NCI-H187 (cell line): ENCODE measurements around the gene CARMIL1.
"Not testable (repeated sequence)": the region's sequence is repeated elsewhere in the genome, so short reads cannot be mapped to it uniquely, and the experiment has no call there.

ENCODE experiments used
- DNase-seq, 2 experiments: peaks; one replicate each; lab custom pipeline; 2025; lab: John Stamatoyannopoulos, UW

CARMIL1 gene

GRCh38 chr6:25370178-25371036 is 91.2 kb downstream of the CARMIL1 start:
- DNase-seq, result no peak

- no peak for DNase-seq
Measured at GRCh38 chr6:25371037-25371347, 91.8 kb downstream of the CARMIL1 start.

GRCh38 chr6:25375125-25375524 is 96.0 kb downstream of the CARMIL1 start:
- DNase-seq, result no peak

- DNase-seq, result no peak
Measured at GRCh38 chr6:25377664-25378063, 98.5 kb downstream of the CARMIL1 start.

- DNase-seq, result no peak
Measured at GRCh38 chr6:25381077-25381476, 101.9 kb downstream of the CARMIL1 start.

GRCh38 chr6:25382476-25382875 is 103.3 kb downstream of the CARMIL1 start:
- DNase-seq, result not testable (repeated sequence)

GRCh38 chr6:25384234-25384633 is 105.1 kb downstream of the CARMIL1 start:
- DNase-seq, result no peak

- no peak for DNase-seq
Measured at GRCh38 chr6:25384967-25385366, 105.8 kb downstream of the CARMIL1 start.

GRCh38 chr6:25387483-25387882 is 108.3 kb downstream of the CARMIL1 start:
- no peak for DNase-seq

- DNase-seq, result no peak
Measured at GRCh38 chr6:25387911-25388310, 108.7 kb downstream of the CARMIL1 start.

- no peak for DNase-seq
Measured at GRCh38 chr6:25388776-25389175, 109.6 kb downstream of the CARMIL1 start.

- no peak for DNase-seq
Measured at GRCh38 chr6:25389471-25389870, 110.3 kb downstream of the CARMIL1 start.

GRCh38 chr6:25392372-25392771 is 113.2 kb downstream of the CARMIL1 start:
- DNase-seq, result no peak

GRCh38 chr6:25395731-25396130 is 116.6 kb downstream of the CARMIL1 start:
- DNase-seq, result no peak

GRCh38 chr6:25397406-25397805 is 118.2 kb downstream of the CARMIL1 start:
- no peak for DNase-seq

- no peak for DNase-seq
Measured at GRCh38 chr6:25399885-25400284, 120.7 kb downstream of the CARMIL1 start.

- DNase-seq, result no peak
Measured at GRCh38 chr6:25401711-25402110, 122.5 kb downstream of the CARMIL1 start.

GRCh38 chr6:25402125-25402524 is 123.0 kb downstream of the CARMIL1 start:
- no peak for DNase-seq

- no peak for DNase-seq
Measured at GRCh38 chr6:25403150-25403549, 124.0 kb downstream of the CARMIL1 start.

- DNase-seq, result no peak
Measured at GRCh38 chr6:25404091-25404490, 124.9 kb downstream of the CARMIL1 start.

- DNase-seq, result no peak
Measured at GRCh38 chr6:25404693-25405169, 125.6 kb downstream of the CARMIL1 start.

GRCh38 chr6:25405442-25405841 is 126.3 kb downstream of the CARMIL1 start:
- DNase-seq, result no peak

GRCh38 chr6:25407431-25407830 is 128.3 kb downstream of the CARMIL1 start:
- DNase-seq, result peak in 1 of 2 experiments; percentile 8

- DNase-seq, result no peak
Measured at GRCh38 chr6:25410102-25410501, 130.9 kb downstream of the CARMIL1 start.
